Loucy (cell line): Measurements from ENCODE around the gene BMI1.

Experiments
- H2AFZ ChIP-seq: fragments of 200-600 bp; sonication (generic); 2 replicates; pipeline ENCODE4 v1.6.0; 2016; ENCODE audit warnings: antibody characterized with exemption, mild to moderate bottlenecking, low read length, moderate library complexity
- H3F3A ChIP-seq: fragments of 200-600 bp; 2 replicates; pipeline ENCODE4 v1.6.0; 2016; ENCODE audit warnings: antibody characterized with exemption, low read depth, mild to moderate bottlenecking
- H3K27me3 ChIP-seq: fragments of 200-600 bp; sonication (generic); 2 replicates; pipeline ENCODE4 v1.6.1; 2014; ENCODE audit warnings: low read length, mild to moderate bottlenecking; ENCODE audit not compliant: insufficient read depth, poor library complexity, severe bottlenecking
- H3K36me3 ChIP-seq: fragments of 200-600 bp; sonication (generic); 2 replicates; pipeline ENCODE4 v1.6.1; 2016; ENCODE audit warnings: low read length; ENCODE audit not compliant: insufficient read depth
- H3K4me1 ChIP-seq: fragments of 200-600 bp; sonication (generic); 2 replicates; pipeline ENCODE4 v1.5.1; 2014; ENCODE audit warnings: low read length, mild to moderate bottlenecking; ENCODE audit not compliant: insufficient read depth, poor library complexity, severe bottlenecking
- H3K4me2 ChIP-seq: fragments of 200-600 bp; sonication (generic); 2 replicates; pipeline ENCODE4 v1.6.0; 2014; ENCODE audit warnings: antibody characterized with exemption, low read length, low read depth, mild to moderate bottlenecking; ENCODE audit not compliant: poor library complexity, severe bottlenecking
- H3K4me3 ChIP-seq: fragments of 200-600 bp; sonication (generic); 2 replicates; pipeline ENCODE4 v1.5.1; 2014; ENCODE audit warnings: low read length, mild to moderate bottlenecking, mixed read lengths; ENCODE audit not compliant: poor library complexity, severe bottlenecking
- H3K79me2 ChIP-seq: fragments of 200-600 bp; sonication (generic); 2 replicates; pipeline ENCODE4 v1.6.1; 2014; ENCODE audit warnings: low read length; ENCODE audit not compliant: insufficient read depth
- H3K9ac ChIP-seq: fragments of 200-600 bp; sonication (generic); 2 replicates; pipeline ENCODE4 v1.6.0; 2014; ENCODE audit warnings: mild to moderate bottlenecking, low read depth, low read length, moderate library complexity; ENCODE audit not compliant: poor library complexity, severe bottlenecking
- H3K9me2 ChIP-seq: fragments of 200-600 bp; sonication (generic); replicated peaks from 2 replicates; pipeline ENCODE4 v1.6.1; 2016; ENCODE audit warnings: low read depth, low read length, mixed read lengths
- H3K9me3 ChIP-seq: fragments of 200-600 bp; sonication (generic); 2 replicates; pipeline ENCODE4 v1.6.1; 2014; ENCODE audit warnings: mild to moderate bottlenecking, antibody characterized with exemption, low read length, low read depth; ENCODE audit not compliant: insufficient read depth
- H4K20me1 ChIP-seq: fragments of 200-600 bp; sonication (generic); 2 replicates; pipeline ENCODE4 v1.6.0; 2014; ENCODE audit warnings: antibody characterized with exemption, low read length, mild to moderate bottlenecking; ENCODE audit not compliant: insufficient read depth, poor library complexity, severe bottlenecking
- EZH2phosphoT487 ChIP-seq: fragments of 200-600 bp; IDR thresholded peaks from 2 replicates; pipeline ENCODE4 v1.6.1; 2018; ENCODE audit warnings: antibody characterized with exemption, mild to moderate bottlenecking, moderate library complexity, borderline replicate concordance
- TF ChIP-seq, protein P1 (sequence below): fragments of 200-600 bp; sonication (generic); conservative IDR thresholded peaks from 2 replicates; pipeline ENCODE4 v1.5.1; 2014; ENCODE audit warnings: mild to moderate bottlenecking, antibody characterized with exemption, low read length

The BMI1 gene

DNA sequence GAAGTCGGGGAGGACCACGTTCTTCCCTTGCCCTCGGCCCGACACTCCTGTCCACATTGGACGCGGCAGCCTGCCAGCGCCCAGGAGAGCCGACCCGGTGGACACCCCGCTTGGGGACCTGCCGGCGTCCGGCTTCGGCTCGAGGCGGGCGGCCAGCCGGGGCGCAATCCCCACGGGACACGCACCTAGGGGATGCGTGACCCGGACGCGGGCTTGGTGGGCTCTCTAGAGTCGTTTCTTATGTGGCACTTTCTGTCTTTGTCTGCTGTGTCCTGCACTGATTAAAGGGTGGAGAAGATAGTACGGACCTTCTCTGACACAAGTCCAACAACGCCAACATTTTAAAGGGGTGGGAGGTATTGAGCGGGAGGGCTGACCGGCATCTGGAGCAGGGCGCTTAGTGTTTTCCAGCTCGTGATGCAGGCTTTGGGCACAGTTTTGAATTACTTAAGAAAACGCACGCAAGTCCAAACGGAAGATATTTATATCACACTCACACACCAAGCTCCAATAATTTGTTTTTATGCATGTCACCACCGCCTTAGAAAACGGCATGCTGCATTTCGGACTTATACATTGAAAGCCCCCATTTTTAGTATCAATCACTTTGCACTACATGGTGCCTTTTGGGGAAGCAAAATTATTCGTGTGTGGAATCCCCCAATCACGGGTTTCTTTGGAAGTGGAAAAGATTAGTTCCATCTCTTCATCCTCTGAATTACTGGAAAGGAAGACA lies 20.5 kb downstream of the BMI1 start:
- no peaks in the 10 kb centered on the region for H3K27me3 ChIP-seq
- peaks cover 43% of the 10 kb centered on the region for H3K79me2 ChIP-seq
- H3K9me2 ChIP-seq = no peaks in the 10 kb centered on the region
- no peaks in the 10 kb centered on the region for H4K20me1 ChIP-seq
- no peaks in the 10 kb centered on the region for H3K9me3 ChIP-seq
- TF ChIP-seq EZH2phosphoT487 = no peak
- TF ChIP-seq, protein P1, sequence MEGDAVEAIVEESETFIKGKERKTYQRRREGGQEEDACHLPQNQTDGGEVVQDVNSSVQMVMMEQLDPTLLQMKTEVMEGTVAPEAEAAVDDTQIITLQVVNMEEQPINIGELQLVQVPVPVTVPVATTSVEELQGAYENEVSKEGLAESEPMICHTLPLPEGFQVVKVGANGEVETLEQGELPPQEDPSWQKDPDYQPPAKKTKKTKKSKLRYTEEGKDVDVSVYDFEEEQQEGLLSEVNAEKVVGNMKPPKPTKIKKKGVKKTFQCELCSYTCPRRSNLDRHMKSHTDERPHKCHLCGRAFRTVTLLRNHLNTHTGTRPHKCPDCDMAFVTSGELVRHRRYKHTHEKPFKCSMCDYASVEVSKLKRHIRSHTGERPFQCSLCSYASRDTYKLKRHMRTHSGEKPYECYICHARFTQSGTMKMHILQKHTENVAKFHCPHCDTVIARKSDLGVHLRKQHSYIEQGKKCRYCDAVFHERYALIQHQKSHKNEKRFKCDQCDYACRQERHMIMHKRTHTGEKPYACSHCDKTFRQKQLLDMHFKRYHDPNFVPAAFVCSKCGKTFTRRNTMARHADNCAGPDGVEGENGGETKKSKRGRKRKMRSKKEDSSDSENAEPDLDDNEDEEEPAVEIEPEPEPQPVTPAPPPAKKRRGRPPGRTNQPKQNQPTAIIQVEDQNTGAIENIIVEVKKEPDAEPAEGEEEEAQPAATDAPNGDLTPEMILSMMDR = no peak
- H3K36me3 ChIP-seq = no peaks in the 10 kb centered on the region
- H3F3A ChIP-seq = peaks cover 3% of the 10 kb centered on the region; the same call in 1 of the 2 replicates
- H3K4me2 ChIP-seq = peak overlapping the region; percentile 73
- H3K4me3 ChIP-seq = peak overlapping the region; percentile 76
- H3K4me1 ChIP-seq = peaks cover 50% of the 10 kb centered on the region
- peak overlapping the region; percentile 90 for H3K9ac ChIP-seq
- H2AFZ ChIP-seq = no peak overlapping the region

DNA sequence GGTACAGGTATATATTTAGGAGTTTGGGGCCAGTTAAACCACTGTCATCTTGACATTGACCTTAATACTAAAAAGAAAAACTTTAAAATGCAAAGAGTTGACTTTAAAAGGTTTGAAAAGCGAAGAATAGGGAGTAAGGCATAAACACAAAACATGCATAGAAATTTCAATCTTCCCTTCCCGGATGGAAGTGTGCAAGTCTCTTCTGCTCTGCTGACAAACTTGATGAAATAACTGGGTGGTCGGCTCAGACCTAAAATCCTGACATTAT lies 21.0 kb downstream of the BMI1 start:
- H3F3A ChIP-seq = peaks cover 3% of the 10 kb centered on the region; the same call in 1 of the 2 replicates
- no peaks in the 10 kb centered on the region for H3K36me3 ChIP-seq
- no peaks in the 10 kb centered on the region for H3K9me3 ChIP-seq
- peak overlapping the region; percentile 73 for H3K4me2 ChIP-seq
- H3K9me2 ChIP-seq = no peaks in the 10 kb centered on the region
- peak overlapping the region; percentile 76 for H3K4me3 ChIP-seq
- H4K20me1 ChIP-seq = no peaks in the 10 kb centered on the region
- no peaks in the 10 kb centered on the region for H3K27me3 ChIP-seq
- peaks cover 50% of the 10 kb centered on the region for H3K4me1 ChIP-seq
- peaks cover 43% of the 10 kb centered on the region for H3K79me2 ChIP-seq
- no peak for TF ChIP-seq EZH2phosphoT487
- TF ChIP-seq, protein P1 = no peak
- no peak overlapping the region for H2AFZ ChIP-seq
- peak overlapping the region; percentile 90 for H3K9ac ChIP-seq

DNA sequence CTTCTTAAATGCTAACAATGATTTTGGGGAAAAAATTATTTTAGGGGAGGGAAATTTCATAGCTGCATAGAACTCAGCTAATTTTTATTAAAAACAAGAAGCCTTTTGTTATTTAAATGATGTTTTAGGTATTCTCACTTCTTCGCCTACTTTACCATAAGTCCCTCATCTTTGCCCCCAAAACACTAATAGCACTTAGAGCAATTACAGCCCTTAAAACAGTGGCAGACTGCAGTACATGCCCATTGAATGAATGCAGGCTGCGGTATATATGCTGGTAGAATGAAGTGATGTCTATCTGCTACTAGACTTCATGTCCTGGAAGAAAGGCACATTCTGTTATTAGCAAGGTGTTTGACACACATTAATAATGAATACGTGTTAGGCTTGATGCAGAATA lies 21.5 kb downstream of the BMI1 start:
- Histone ChIP-seq H3K79me2 (peaks cover 38% of the 10 kb centered on the region), H3K9ac (peak overlapping the region; percentile 90), H3F3A (peaks cover 3% of the 10 kb centered on the region; the same call in 1 of the 2 replicates), H3K9me3 (no peaks in the 10 kb centered on the region), H2AFZ (no peak overlapping the region), H3K36me3 (no peaks in the 10 kb centered on the region), H3K4me3 (peak overlapping the region; percentile 76), H3K4me1 (peaks cover 48% of the 10 kb centered on the region), H4K20me1 (no peaks in the 10 kb centered on the region), H3K27me3 (no peaks in the 10 kb centered on the region), H3K4me2 (peak overlapping the region; percentile 73), H3K9me2 (no peaks in the 10 kb centered on the region)
- TF ChIP-seq, protein P1 = no peak
- no peak for TF ChIP-seq EZH2phosphoT487
